K562 (cell line): ENCODE measurements around the gene RELA. TPM values are rescaled to one million over a fixed set of nuclear protein-coding genes. Genes with fewer than 3 reads are reported as not detected.

Experiments used
- ATAC-seq: fragments of 200-7000 bp; cut with Tn5 transposase; 3 replicates; pipeline ENCODE4 v1.9.1; 2020; ENCODE audit warnings: moderate library complexity
- BruUV-seq: library from RNA; stranded (reverse); fragments of 400-500 nt; replicated peaks from 2 replicates; lab custom pipeline; 2021; lab: Mats Ljungman, UMichigan
- CTCF ChIA-PET: fragments of 300-600 bp; formaldehyde crosslinking; extraction: SDS; loops from one replicate; lab custom pipeline; 2021; ENCODE audit warnings: low intra/inter-chr PET ratio; lab: Yijun Ruan, JAX
- POLR2A ChIA-PET: fragments of 300-600, 350-650 bp; sonication (Branson Sonifier 250); formaldehyde crosslinking; extraction: SDS; loops from one replicate; lab custom pipeline; 2021; ENCODE audit warnings: antibody characterized with exemption, inconsistent platforms; lab: Yijun Ruan, JAX
- DNase-seq, 4 experiments: peaks; one replicate each; pipeline versions ENCODE4 v3.0.0 to v3.0.0-alpha.2; 2011 to 2018; ENCODE audit warnings: low spot score in 3 of 4, mixed read lengths in 3 of 4; ENCODE audit errors: extremely low read depth in 1 of 4
- FAIRE-seq: peaks from 2 replicates; lab custom pipeline; 2011; peaks lifted over from hg19 to GRCh38; lab: Jason Lieb, UNC
- H2AFZ ChIP-seq: 2 replicates; pipeline ENCODE4 v1.6.0; 2011; ENCODE audit warnings: low read depth, low read length, control low read depth, inconsistent platforms
- H3K27ac ChIP-seq: fragments of 200-600 bp; 3 replicates; pipeline ENCODE4 v1.8.0; 2011; ENCODE audit warnings: low read depth, mild to moderate bottlenecking, control low read depth, inconsistent platforms, low read length, moderate library complexity, mixed read lengths; ENCODE audit errors: extremely low read depth
- H3K27me3 ChIP-seq, 2 experiments: fragments of 300-600 bp in 1 of 2; 2 replicates in 1 of 2; 3 replicates in 1 of 2; pipeline versions ENCODE4 v1.6.0 to v1.8.0; 2011; ENCODE audit warnings: inconsistent platforms in 2 of 2, low read length in 2 of 2, mild to moderate bottlenecking in 1 of 2, mixed read lengths in 1 of 2, moderate library complexity in 1 of 2; ENCODE audit not compliant: control insufficient read depth in 2 of 2, insufficient read depth in 2 of 2
- H3K36me3 ChIP-seq: fragments of 300-600 bp; 3 replicates; pipeline ENCODE4 v1.8.0; 2011; ENCODE audit warnings: mild to moderate bottlenecking, low read length, inconsistent platforms; ENCODE audit not compliant: control insufficient read depth, insufficient read depth
- H3K4me1 ChIP-seq, 2 experiments: fragments of 200-600 bp in 1 of 2; replicated peaks in 1 of 2; 2 replicates in 1 of 2; 3 replicates in 1 of 2; pipeline versions ENCODE4 v1.5.1 to v1.8.0; 2011; ENCODE audit warnings: inconsistent platforms in 2 of 2, low read length in 2 of 2, mild to moderate bottlenecking in 1 of 2, mixed read lengths in 1 of 2, moderate library complexity in 1 of 2; ENCODE audit not compliant: control insufficient read depth in 2 of 2, insufficient read depth in 2 of 2
- H3K4me2 ChIP-seq: 2 replicates; pipeline ENCODE4 v1.6.1; 2011; ENCODE audit warnings: low read length, control low read depth, inconsistent platforms, mixed read lengths; ENCODE audit not compliant: insufficient read depth
- H3K4me3 ChIP-seq: fragments of 200-600 bp; sonication (generic), shearing (Covaris generic); 2 replicates; pipeline ENCODE4 v1.5.1; 2016; ENCODE audit warnings: control low read depth, inconsistent platforms
- H3K79me2 ChIP-seq: fragments of 200-600 bp; 3 replicates; pipeline ENCODE4 v1.8.0; 2011; ENCODE audit warnings: low read length, inconsistent platforms; ENCODE audit not compliant: control insufficient read depth, insufficient read depth
- H3K9ac ChIP-seq, 2 experiments: 2 replicates each; pipeline versions ENCODE4 v1.6.0 to v1.6.1; 2011; ENCODE audit warnings: low read depth in 2 of 2, low read length in 2 of 2, control low read depth in 1 of 2, inconsistent platforms in 1 of 2, mild to moderate bottlenecking in 1 of 2, mixed read lengths in 1 of 2; ENCODE audit not compliant: insufficient read depth in 1 of 2
- H3K9me1 ChIP-seq: one replicate; pipeline ENCODE4 v1.6.0; 2011; ENCODE audit warnings: inconsistent platforms, mild to moderate bottlenecking, low read length, moderate library complexity; ENCODE audit not compliant: control insufficient read depth, insufficient read depth
- H3K9me3 ChIP-seq: replicated peaks from 2 replicates; pipeline ENCODE4 v1.5.1; 2011; ENCODE audit warnings: low read depth, low read length, inconsistent platforms; ENCODE audit not compliant: control insufficient read depth, insufficient read depth
- H4K20me1 ChIP-seq: replicated peaks from 2 replicates; pipeline ENCODE4 v1.6.1; 2011; ENCODE audit warnings: low read length, inconsistent platforms, mixed read lengths; ENCODE audit not compliant: control insufficient read depth, insufficient read depth
- GABPA ChIP-seq: fragments of 200-800 bp; sonication (Bioruptor generic); conservative IDR thresholded peaks from 2 replicates; pipeline ENCODE4 v1.6.1; 2016; ENCODE audit warnings: low read depth, missing genetic modification characterization, missing compliant biosample characterization
- KDM5B ChIP-seq: fragments of 200-600 bp; sonication (generic); IDR thresholded peaks from 2 replicates; pipeline ENCODE4 v1.6.1; 2012; ENCODE audit warnings: low read depth, mild to moderate bottlenecking, moderate library complexity, low read length, control low read depth, inconsistent platforms; ENCODE audit not compliant: insufficient replicate concordance
- OTX1 ChIP-seq: fragments of 450-650 bp; formaldehyde crosslinking; IDR thresholded peaks from 2 replicates; pipeline ENCODE4 v1.4.0; 2022; ENCODE audit warnings: mild to moderate bottlenecking
- POLR2G ChIP-seq: fragments of 200-400 bp; formaldehyde crosslinking; IDR thresholded peaks from 2 replicates; pipeline ENCODE4 v1.6.1; 2017; ENCODE audit warnings: low read depth, mild to moderate bottlenecking, antibody characterized with exemption, low read length, moderate library complexity
- ZBTB34 ChIP-seq: fragments of 250-450 bp; sonication (Bioruptor Pico); IDR thresholded peaks from 2 replicates; pipeline ENCODE4 v1.8.0; 2021; ENCODE audit warnings: mild to moderate bottlenecking, moderate library complexity
- WGBS: fragments of 100-300 bp; shearing (Covaris generic); methylation state at CpG from one replicate; pipeline ENCODE4 v1.1.6; 2016; ENCODE audit warnings: low coverage, mixed read lengths; ENCODE audit not compliant: insufficient coverage; ENCODE audit errors: missing lambda C conversion rate; 5-methylcytosine and 5-hydroxymethylcytosine counted together
- in situ Hi-C: fragments of 300-500 bp; cut with MboI; formaldehyde crosslinking; loops from 4 replicates; pipeline ENCODE4 v1.15.0; 2018; ENCODE audit warnings: inconsistent platforms, mixed read lengths
- intact Hi-C: fragments of 100-400 bp; cut with micrococcal nuclease; formaldehyde crosslinking; loops from 2 replicates; pipeline ENCODE4 v1.14.2; 2022
- polyA plus RNA-seq, 8 experiments: library from polyadenylated mRNA; depleted of rRNA in 4 of 8; stranded (reverse) in 5 of 8; unstranded in 3 of 8; fragments of >200 nt; fragmentation: Nextera tagmentation in 2 of 8; fragmentation: Illumina TruSeq in 1 of 8; extraction: Ambion mirVana in 2 of 8; extraction: Trizol in 1 of 8; gene quantifications; 2 replicates each; pipeline versions ENCODE4 v1.2.1 to v1.2.3, GENCODE V29; 2011 to 2014; ENCODE audit warnings: inconsistent platforms in 1 of 8, missing spikeins in 1 of 8
- total RNA-seq, 7 experiments: library from RNA; depleted of rRNA in 6 of 7; stranded (reverse); fragments of >200 nt in 6 of 7; fragmentation: Illumina TruSeq in 2 of 7; extraction: Trizol in 2 of 7; gene quantifications; 2 replicates each; pipeline versions ENCODE4 v1.2.1 to v1.2.3, GENCODE V29; 2011 to 2021; ENCODE audit warnings: low replicate concordance in 1 of 7
- TF ChIP-seq, protein P1 (sequence below): sonication (generic); formaldehyde crosslinking; IDR thresholded peaks from 2 replicates; pipeline ENCODE4 v1.8.1; 2023; ENCODE audit warnings: mild to moderate bottlenecking, missing genetic modification reagents
- TF ChIP-seq, protein P2 (sequence below): fragments of 450-650 bp; IDR thresholded peaks from 2 replicates; pipeline ENCODE4 v1.6.1; 2016

RELA gene
- total and polyA plus RNA-seq, 9 of the 15 experiments (the other 6 are each of a cell fraction or from before 2014, with no cell fraction given) = 6.0 to 67.4 (median 20.6) TPM

- H3K4me1 ChIP-seq = peaks cover 28 to 65% of the 10 kb centered on the region in 2 experiments
- ATAC-seq = no peak
- H3K79me2 ChIP-seq = peaks cover 61% of the 10 kb centered on the region
- H2AFZ ChIP-seq = no peak overlapping the region
- H3K27me3 ChIP-seq = no peaks in the 10 kb centered on the region
- no peak for DNase-seq
- peaks cover 45% of the 10 kb centered on the region; the same call in 2 of the 3 replicates for H3K36me3 ChIP-seq
- ChIA-PET POLR2A (interaction anchor here (0.5 to 1.9 kb wide), 9 partner anchors 8 to 231 kb away, joined by 3 to 9 read pairs (median 4); partner anchors contain the start of gene KCNK7), CTCF (no interaction called here)
- intact Hi-C loops (no loop called here), in situ Hi-C loops (no loop called here)
- peak overlapping the region; percentile 13 to 93; a peak in 3 of 4 replicates for H3K9ac ChIP-seq
- H3K9me3 ChIP-seq = no peaks in the 10 kb centered on the region
- no peaks in the 10 kb centered on the region; the same call in 1 of the 2 replicates for H4K20me1 ChIP-seq
- TF ChIP-seq KDM5B (peak; percentile 39), GABPA (no peak)
- H3K27ac ChIP-seq = no peak overlapping the region
- H3K4me3 ChIP-seq = peak overlapping the region; percentile 87; the same call in 1 of the 2 replicates
- H3K4me2 ChIP-seq = peak overlapping the region; percentile 90
- WGBS = 81% methylated on average over 6 of the region's 7 CpGs
- H3K9me1 ChIP-seq = no peaks in the 10 kb centered on the region
- no peak for FAIRE-seq
- no TSS peak for BruUV-seq
Measured at GRCh38 chr11:65612691-65613090, 50.0 kb downstream of the RELA start.

DNA sequence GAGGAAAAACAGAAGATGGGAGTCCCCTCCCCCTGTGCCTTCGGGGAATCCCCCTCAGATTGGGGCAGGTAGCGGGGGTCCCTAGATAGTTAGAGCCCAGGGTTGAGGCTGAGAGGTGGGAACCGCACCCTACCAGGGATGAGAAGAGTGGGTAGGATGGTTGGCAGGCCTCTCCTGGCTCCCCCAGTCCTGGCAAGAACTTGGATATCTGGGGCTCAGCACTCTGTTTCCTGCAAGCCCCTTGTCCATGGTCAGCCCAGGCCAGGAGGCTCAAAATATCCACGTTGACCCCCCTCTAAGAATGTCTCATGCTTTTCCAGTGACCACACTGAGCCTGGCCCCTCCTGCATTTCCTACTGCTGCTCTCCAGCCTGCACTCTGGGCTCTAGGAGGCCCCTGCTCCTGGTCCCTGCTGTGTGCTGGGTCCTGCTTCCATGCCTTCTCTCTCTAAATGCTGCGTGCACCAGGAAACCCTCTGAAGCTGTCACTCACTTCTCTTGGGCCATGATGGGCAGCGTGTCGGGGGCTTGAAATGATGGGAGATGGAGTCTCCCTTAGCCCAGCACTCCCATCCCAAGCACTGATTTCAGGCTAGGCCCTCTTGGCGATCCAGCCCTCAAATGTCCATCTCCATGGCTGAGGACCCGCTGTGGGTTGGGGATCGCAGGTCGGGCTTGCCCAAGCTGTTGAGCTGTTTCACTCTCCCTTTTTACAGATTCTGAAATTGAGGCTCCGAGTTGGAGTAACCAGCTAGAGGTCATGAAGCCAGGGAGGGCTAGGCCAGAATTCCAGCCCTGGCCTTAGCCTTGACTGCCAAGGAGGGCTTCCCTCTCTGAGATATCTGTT lies 50.7 kb downstream of the RELA start:
- ChIA-PET POLR2A (interaction anchor here (0.6 to 1.9 kb wide), 7 partner anchors 8 to 162 kb away, joined by 3 to 9 read pairs (median 4); partner anchors contain the start of gene KCNK7), CTCF (no interaction called here)
- Histone ChIP-seq H3K36me3 (peaks cover 42% of the 10 kb centered on the region; the same call in 2 of the 3 replicates), H4K20me1 (no peaks in the 10 kb centered on the region; the same call in 1 of the 2 replicates), H3K4me3 (peak overlapping the region; percentile 87; the same call in 1 of the 2 replicates), H3K9ac (peak overlapping the region; percentile 13 to 93; a peak in 3 of 4 replicates), H3K4me2 (peak overlapping the region; percentile 90), H2AFZ (no peak overlapping the region), H3K27ac (peak overlapping the region; percentile 8; the same call in 2 of the 3 replicates), H3K4me1 (peaks cover 23 to 65% of the 10 kb centered on the region in 2 experiments), H3K79me2 (peaks cover 54% of the 10 kb centered on the region), H3K9me1 (no peaks in the 10 kb centered on the region)
- BruUV-seq = no TSS peak
- in situ Hi-C loops = no loop called here
- intact Hi-C loops = no loop called here
- TF ChIP-seq POLR2G (no peak), OTX1 (CRISPR knock-in tag) (no peak), ZBTB34 (CRISPR knock-in tag) (no peak)
- TF ChIP-seq, protein P1, sequence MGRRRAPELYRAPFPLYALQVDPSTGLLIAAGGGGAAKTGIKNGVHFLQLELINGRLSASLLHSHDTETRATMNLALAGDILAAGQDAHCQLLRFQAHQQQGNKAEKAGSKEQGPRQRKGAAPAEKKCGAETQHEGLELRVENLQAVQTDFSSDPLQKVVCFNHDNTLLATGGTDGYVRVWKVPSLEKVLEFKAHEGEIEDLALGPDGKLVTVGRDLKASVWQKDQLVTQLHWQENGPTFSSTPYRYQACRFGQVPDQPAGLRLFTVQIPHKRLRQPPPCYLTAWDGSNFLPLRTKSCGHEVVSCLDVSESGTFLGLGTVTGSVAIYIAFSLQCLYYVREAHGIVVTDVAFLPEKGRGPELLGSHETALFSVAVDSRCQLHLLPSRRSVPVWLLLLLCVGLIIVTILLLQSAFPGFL (CRISPR knock-in tag) = 0 out of 2 replicates have a peak, but pooled peaks have one; percentile 48
- TF ChIP-seq, protein P2, sequence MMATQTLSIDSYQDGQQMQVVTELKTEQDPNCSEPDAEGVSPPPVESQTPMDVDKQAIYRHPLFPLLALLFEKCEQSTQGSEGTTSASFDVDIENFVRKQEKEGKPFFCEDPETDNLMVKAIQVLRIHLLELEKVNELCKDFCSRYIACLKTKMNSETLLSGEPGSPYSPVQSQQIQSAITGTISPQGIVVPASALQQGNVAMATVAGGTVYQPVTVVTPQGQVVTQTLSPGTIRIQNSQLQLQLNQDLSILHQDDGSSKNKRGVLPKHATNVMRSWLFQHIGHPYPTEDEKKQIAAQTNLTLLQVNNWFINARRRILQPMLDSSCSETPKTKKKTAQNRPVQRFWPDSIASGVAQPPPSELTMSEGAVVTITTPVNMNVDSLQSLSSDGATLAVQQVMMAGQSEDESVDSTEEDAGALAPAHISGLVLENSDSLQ = peak; percentile 52
- TF ChIP-seq, all 486 proteins: peak for 2
- no peaks in the 10 kb centered on the region for H3K27me3 ChIP-seq
- WGBS = 66% methylated on average over 11 of the region's 12 CpGs
- FAIRE-seq = no peak
- no peak for DNase-seq
- no peak for ATAC-seq
- H3K9me3 ChIP-seq = no peaks in the 10 kb centered on the region
